22Rv1 (cell line): ENCODE data around the gene SPATA31C1.
"Not testable (repeated sequence)": the region's sequence is repeated elsewhere in the genome, so short reads cannot be mapped to it uniquely, and the experiment has no call there.

ENCODE experiments used
- H3K27ac ChIP-seq: fragments of 450-650 bp; 2 replicates; pipeline ENCODE4 v1.5.1; 2017
- ZFX ChIP-seq: fragments of 450-650 bp; IDR thresholded peaks from 2 replicates; pipeline ENCODE4 v1.6.1; 2017; ENCODE audit warnings: antibody characterized with exemption, borderline replicate concordance
- TF ChIP-seq, protein P1 (sequence below): fragments of 450-650 bp; IDR thresholded peaks from 2 replicates; pipeline ENCODE4 v1.5.1; 2017; ENCODE audit warnings: mild to moderate bottlenecking

The SPATA31C1 gene

DNA sequence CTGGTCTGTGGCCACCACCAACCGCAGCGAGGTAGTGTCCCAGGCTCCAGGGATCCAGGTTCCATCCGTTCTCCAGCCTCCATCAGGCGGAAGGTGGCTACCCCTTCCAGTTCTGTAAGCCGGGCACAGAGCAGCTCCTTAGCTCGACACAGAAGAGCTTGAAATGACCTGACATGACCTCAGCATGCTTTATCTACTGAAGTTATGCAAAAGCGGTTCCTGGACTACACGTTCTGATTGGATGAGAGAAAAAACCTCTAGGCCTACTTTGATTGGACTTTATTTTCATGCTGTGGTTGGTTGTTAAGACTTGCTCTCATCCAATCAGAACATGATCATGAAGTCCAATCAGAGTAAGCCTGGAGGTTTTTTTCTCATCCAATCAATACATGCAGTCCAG is 21.3 kb downstream of the SPATA31C1 start:
- H3K27ac ChIP-seq, result not testable (repeated sequence)

DNA sequence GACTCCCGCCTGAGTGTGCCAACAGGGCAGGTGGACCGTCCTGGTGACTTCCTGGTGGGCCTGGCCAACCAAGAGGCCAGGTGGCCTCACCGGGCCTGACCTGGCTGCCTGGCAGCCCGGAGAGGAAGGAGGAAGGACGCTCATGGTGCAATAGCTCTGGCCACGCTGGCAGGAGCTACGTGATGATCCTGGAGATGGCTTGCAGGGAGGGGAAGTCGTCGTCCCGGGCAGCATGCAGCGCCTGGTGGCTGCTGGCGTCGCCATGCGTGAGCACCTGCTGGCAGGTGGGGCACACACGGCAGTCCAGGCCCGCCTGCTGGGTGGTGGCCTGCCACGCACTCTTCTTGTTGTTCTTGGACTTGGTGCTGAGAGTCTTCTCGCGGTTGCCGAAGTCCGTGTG is 26.3 kb downstream of the SPATA31C1 start:
- TF ChIP-seq ZFX, result no peak
- TF ChIP-seq, protein P1, sequence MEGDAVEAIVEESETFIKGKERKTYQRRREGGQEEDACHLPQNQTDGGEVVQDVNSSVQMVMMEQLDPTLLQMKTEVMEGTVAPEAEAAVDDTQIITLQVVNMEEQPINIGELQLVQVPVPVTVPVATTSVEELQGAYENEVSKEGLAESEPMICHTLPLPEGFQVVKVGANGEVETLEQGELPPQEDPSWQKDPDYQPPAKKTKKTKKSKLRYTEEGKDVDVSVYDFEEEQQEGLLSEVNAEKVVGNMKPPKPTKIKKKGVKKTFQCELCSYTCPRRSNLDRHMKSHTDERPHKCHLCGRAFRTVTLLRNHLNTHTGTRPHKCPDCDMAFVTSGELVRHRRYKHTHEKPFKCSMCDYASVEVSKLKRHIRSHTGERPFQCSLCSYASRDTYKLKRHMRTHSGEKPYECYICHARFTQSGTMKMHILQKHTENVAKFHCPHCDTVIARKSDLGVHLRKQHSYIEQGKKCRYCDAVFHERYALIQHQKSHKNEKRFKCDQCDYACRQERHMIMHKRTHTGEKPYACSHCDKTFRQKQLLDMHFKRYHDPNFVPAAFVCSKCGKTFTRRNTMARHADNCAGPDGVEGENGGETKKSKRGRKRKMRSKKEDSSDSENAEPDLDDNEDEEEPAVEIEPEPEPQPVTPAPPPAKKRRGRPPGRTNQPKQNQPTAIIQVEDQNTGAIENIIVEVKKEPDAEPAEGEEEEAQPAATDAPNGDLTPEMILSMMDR, result no peak

DNA sequence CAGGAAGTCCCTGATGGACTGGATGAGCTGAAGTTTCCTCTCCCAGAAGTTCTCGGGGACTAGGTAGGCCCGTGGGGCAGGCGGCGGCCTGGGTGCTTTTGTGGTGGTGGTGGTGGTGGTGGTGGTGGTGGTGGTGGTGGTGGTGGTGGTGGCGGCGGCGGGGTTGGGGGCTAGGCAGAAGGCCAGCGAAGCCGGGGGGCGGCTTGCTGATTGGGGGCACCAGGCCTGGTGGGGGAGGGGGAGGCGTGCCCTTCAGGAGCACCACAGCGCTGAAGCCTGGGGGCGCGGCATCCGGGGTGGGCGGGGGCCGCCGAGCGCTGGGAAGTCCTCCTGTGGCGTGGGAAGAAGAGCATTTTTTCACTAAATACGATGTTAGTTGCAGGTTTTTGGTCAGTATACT is 26.9 kb downstream of the SPATA31C1 start:
- TF ChIP-seq, protein P1, result no peak
- TF ChIP-seq ZFX, result no peak
- no peak overlapping the region for H3K27ac ChIP-seq

More for the DNA sequence above, 26.3 kb downstream of the SPATA31C1 start:
- H3K27ac ChIP-seq, result no peak overlapping the region

DNA sequence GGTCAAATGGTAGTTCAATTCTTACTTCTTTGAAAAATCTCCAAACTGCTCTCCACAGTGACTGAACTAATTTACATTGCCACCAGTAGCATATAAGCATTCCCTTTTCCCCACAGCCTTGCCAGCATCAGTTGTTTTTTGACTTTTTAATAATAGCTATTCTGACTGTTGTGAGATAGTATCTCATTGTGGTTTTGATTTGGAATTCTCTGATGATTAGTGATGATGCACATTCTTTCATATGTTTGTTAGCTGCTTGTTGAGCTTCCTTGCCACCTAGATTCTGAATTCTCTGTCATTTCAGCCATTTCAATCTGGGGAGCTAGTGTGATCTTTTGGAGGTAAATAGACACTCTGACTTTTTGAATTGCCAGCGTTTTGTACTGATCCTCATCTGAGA is 32.5 kb downstream of the SPATA31C1 start:
- H3K27ac ChIP-seq, result no peak overlapping the region
- TF ChIP-seq, protein P1, result no peak
- TF ChIP-seq ZFX, result no peak

DNA sequence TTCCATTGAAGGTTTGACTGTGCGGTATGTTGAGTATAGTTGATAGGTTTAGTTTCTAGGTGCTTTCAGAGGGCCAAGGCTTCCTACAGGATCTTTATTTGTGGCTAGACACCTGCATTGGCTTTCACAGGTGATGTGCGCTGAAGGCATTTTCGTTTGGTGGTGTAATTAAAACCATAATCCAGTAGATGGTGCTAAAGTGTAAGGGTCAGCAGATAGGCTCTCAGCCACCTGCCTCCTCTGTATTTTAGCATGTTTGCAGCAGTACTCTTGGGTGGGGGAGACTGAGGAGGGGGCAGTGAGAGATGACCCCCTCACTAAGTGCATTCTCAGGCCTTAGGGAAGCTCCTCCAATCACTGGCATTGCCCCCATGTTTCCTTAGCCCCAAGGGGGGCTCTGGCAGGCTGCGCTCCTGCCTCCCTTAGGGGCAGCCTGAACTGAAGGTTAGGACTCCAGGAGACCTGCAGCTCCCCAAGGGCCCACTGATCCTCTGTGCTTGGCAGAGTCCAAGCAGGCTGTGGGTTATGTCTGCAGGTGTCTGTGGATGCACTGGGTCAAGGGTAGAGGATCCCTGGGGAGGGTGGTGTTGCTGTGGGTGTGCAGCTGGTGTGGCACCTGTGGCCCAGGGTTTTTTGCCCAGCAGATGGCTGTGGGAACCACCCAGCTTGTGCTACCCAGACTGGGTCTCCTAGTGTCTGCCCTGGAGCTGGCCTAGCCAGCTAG is 33.2 kb downstream of the SPATA31C1 start:
- no peak overlapping the region for H3K27ac ChIP-seq
- TF ChIP-seq ZFX, result no peak
- TF ChIP-seq, protein P1, result peak; percentile 71

DNA sequence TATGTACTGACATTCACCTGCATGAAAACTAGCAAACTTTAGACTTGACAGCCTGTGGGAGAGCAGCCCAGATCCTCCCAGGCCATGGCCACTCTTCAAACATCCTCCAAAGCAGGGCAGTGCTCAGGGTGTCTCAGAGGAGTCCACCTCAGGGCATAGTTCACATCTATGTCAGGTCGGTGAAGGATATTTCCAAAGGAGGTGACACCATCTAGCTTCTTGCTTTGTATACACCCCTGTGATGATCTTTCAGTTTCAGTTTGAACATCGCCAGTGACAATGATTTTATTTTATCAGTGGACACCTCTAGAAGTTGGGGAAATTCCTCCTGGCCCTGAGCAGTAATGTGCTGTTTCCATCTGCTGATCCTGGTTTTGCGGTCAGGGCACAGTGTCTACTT is 36.5 kb downstream of the SPATA31C1 start:
- TF ChIP-seq, protein P1, result no peak
- TF ChIP-seq ZFX, result no peak

DNA sequence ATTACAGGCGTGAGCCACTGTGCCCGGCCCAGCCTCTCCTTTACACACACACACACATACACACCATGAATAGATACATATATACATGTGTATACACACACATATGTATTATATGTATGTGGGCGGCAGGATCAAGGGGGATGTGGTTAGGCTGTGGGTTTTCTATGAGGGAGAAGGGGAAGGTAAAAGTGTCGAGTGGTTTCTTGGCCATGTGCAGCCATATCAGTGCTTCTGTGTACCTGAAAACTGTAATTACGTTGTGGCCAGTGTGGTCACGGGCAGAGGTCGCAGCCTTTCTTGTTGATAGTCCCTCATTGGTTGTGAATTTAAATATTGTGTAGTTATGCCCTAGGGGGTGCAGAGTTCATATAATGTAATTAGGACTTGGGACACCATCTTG is 40.1 kb downstream of the SPATA31C1 start:
- TF ChIP-seq, protein P1, result no peak
- no peak for TF ChIP-seq ZFX
- no peak overlapping the region for H3K27ac ChIP-seq

More for the DNA sequence above, 36.5 kb downstream of the SPATA31C1 start:
- H3K27ac ChIP-seq, result no peak overlapping the region

DNA sequence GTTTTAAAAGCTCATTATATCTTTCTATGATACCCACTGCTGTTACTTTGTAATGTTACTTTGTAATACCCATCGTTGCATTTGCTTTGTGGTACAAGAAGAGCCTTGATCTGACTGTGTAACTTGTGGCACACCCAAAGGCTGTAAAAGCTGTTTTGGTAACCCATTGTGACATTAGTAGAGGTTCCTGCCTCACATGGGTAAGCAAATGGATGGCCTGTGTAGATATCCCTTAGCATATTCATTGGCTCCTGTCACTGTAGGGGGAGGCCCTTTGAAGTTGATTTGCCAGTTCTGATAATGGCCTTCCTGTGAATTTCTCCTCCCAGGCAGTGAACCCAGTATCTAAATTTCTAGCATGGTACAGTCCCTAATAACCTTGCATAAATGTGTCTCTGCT is 40.8 kb downstream of the SPATA31C1 start:
- no peak for TF ChIP-seq ZFX
- TF ChIP-seq, protein P1, result no peak

More for the DNA sequence above, 40.8 kb downstream of the SPATA31C1 start:
- H3K27ac ChIP-seq, result no peak overlapping the region
